Naive thymus-derived CD4-positive, alpha-beta T cell (primary cell): ENCODE measurements around the gene GABRB3. TPM values are rescaled to one million over a fixed set of nuclear protein-coding genes. Genes with fewer than 3 reads are reported as not detected.

Source experiments
- ATAC-seq: fragments of 150-1000 bp; cut with Tn5 transposase; 2 replicates; pipeline ENCODE4 v1.10.0; 2021; ENCODE audit warnings: mild to moderate bottlenecking, moderate library complexity
- CTCF ChIA-PET: fragments of 350-600 bp; sonication (Branson Sonifier 250); formaldehyde crosslinking; loops from one replicate; lab custom pipeline; 2021; ENCODE audit warnings: antibody characterized with exemption; lab: Charles Lee
- POLR2A ChIA-PET: fragments of 350-600 bp; sonication (Branson Sonifier 250); formaldehyde crosslinking; loops from one replicate; lab custom pipeline; 2021; ENCODE audit warnings: antibody characterized with exemption, inconsistent platforms; lab: Charles Lee
- DNase-seq, 9 donors: peaks; one replicate each; pipeline versions ENCODE4 v3.0.0 to v3.0.0-alpha.2; 2020 to 2022; ENCODE audit warnings: mixed read lengths in 1 of 9
- H3K27ac ChIP-seq: one replicate; pipeline ENCODE4 v1.7.0; 2013; ENCODE audit warnings: mild to moderate bottlenecking, low read depth, low read length, moderate library complexity
- H3K27me3 ChIP-seq, 2 donors: one replicate each; pipeline ENCODE4 v1.7.0; 2013; ENCODE audit warnings: low read length in 2 of 2, mild to moderate bottlenecking in 2 of 2, moderate library complexity in 2 of 2; ENCODE audit not compliant: control insufficient read depth in 2 of 2, insufficient read depth in 2 of 2
- H3K36me3 ChIP-seq, 3 experiments: 1 replicate in 2 of 3; 2 replicates in 1 of 3; pipeline ENCODE4 v1.7.0; 2013; ENCODE audit warnings: low read length in 3 of 3, mild to moderate bottlenecking in 3 of 3, moderate library complexity in 1 of 3; ENCODE audit not compliant: insufficient read depth in 3 of 3, control insufficient read depth in 2 of 3
- H3K4me1 ChIP-seq, 2 donors: one replicate each; pipeline ENCODE4 v1.7.0; 2013; ENCODE audit warnings: low read length in 2 of 2, mild to moderate bottlenecking in 2 of 2, moderate library complexity in 1 of 2; ENCODE audit not compliant: control insufficient read depth in 2 of 2, insufficient read depth in 2 of 2
- H3K4me3 ChIP-seq: 2 replicates; pipeline ENCODE4 v1.7.0; 2013; ENCODE audit warnings: mild to moderate bottlenecking, low read length
- H3K9me3 ChIP-seq, 3 experiments: 1 replicate in 2 of 3; 2 replicates in 1 of 3; pipeline ENCODE4 v1.7.0; 2013; ENCODE audit warnings: low read length in 3 of 3; ENCODE audit not compliant: control insufficient read depth in 2 of 3
- H3K27ac Mint-ChIP-seq, 9 donors: one replicate each; pipeline ENCODE4 v1.8.0; 2020 to 2022; ENCODE audit warnings: mixed read lengths in 9 of 9, mild to moderate bottlenecking in 8 of 9, moderate library complexity in 5 of 9, inconsistent platforms in 2 of 9
- H3K27me3 Mint-ChIP-seq, 5 donors: one replicate each; pipeline ENCODE4 v1.8.0; 2021 to 2022; ENCODE audit warnings: mixed read lengths in 5 of 5, mild to moderate bottlenecking in 1 of 5
- H3K36me3 Mint-ChIP-seq, 5 donors: one replicate each; pipeline ENCODE4 v1.8.0; 2020 to 2022; ENCODE audit warnings: mixed read lengths in 5 of 5, mild to moderate bottlenecking in 3 of 5, inconsistent platforms in 1 of 5
- H3K4me1 Mint-ChIP-seq, 7 donors: one replicate each; pipeline ENCODE4 v1.8.0; 2020 to 2022; ENCODE audit warnings: mixed read lengths in 7 of 7, mild to moderate bottlenecking in 3 of 7, inconsistent platforms in 1 of 7
- H3K4me3 Mint-ChIP-seq, 10 donors: one replicate each; pipeline ENCODE4 v1.8.0; 2020 to 2022; ENCODE audit warnings: mild to moderate bottlenecking in 10 of 10, mixed read lengths in 10 of 10, moderate library complexity in 6 of 10, inconsistent platforms in 2 of 10
- H3K9me3 Mint-ChIP-seq, 11 donors: one replicate each; pipeline ENCODE4 v1.8.0; 2020 to 2022; ENCODE audit warnings: mixed read lengths in 11 of 11, mild to moderate bottlenecking in 4 of 11, inconsistent platforms in 1 of 11, moderate library complexity in 1 of 11
- intact Hi-C, 2 donors: fragments of 100-400 bp; cut with micrococcal nuclease; formaldehyde crosslinking; loops; one replicate each; pipeline ENCODE4 v1.15.1; 2023
- polyA plus RNA-seq, 2 donors: library from polyadenylated mRNA; unstranded; fragments of 300-500 nt; fragmentation: Illumina TruSeq; gene quantifications; one replicate each; pipeline ENCODE4 v1.2.3, GENCODE V29; 2021
- total RNA-seq, 6 experiments: library from RNA in 5 of 6; stranded (reverse) in 5 of 6; gene quantifications; 1 replicate in 5 of 6; 2 replicates in 1 of 6; pipeline ENCODE4 v1.2.3 and lab custom pipeline; 2021 to 2026

The GABRB3 gene
- total and polyA plus RNA-seq, 7 experiments from 2014 or later, result 0.51 TPM; not detected in 6

DNA sequence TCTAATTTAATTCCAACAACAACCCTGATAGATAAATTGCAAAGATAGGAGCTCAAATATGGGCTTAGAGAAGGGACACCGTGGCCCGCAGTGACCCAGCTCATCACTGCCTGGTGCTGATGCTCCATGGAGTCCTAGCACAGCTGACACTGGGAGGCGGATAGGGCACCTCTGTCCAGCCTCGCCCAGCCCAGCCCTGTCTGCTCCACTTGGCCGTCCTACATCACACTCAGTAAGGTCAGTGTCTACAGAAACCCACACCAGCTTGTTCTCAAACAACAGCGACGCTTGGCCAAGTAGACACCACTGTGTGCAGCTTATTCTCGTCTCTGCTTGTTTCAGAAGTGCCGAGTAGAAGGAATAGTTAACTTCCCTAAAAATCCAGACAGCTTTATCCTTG is 33.9 kb downstream of the GABRB3 start:
- ATAC-seq (no peak), DNase-seq (no peak)
- Histone ChIP-seq H3K27ac (no peak overlapping the region), H3K9me3 (peaks cover 0 to 4% (median 0%) of the 10 kb centered on the region in 3 experiments), H3K4me1 (no peaks in the 10 kb centered on the region), H3K36me3 (no peaks in the 10 kb centered on the region), H3K27me3 (no peaks in the 10 kb centered on the region), H3K4me3 (no peak overlapping the region)
- CTCF ChIA-PET, result no interaction called here
- H3K4me1 Mint-ChIP-seq, result no peaks in the 10 kb centered on the region
- H3K4me3 Mint-ChIP-seq, result no peak overlapping the region
- POLR2A ChIA-PET, result no interaction called here
- no peaks in the 10 kb centered on the region for H3K36me3 Mint-ChIP-seq
- H3K27ac Mint-ChIP-seq, result no peak overlapping the region
- peaks cover 0 to 23% (median 11%) of the 10 kb centered on the region in 11 donors for H3K9me3 Mint-ChIP-seq
- intact Hi-C loops, result no loop called here
- H3K27me3 Mint-ChIP-seq, result no peaks in the 10 kb centered on the region

DNA sequence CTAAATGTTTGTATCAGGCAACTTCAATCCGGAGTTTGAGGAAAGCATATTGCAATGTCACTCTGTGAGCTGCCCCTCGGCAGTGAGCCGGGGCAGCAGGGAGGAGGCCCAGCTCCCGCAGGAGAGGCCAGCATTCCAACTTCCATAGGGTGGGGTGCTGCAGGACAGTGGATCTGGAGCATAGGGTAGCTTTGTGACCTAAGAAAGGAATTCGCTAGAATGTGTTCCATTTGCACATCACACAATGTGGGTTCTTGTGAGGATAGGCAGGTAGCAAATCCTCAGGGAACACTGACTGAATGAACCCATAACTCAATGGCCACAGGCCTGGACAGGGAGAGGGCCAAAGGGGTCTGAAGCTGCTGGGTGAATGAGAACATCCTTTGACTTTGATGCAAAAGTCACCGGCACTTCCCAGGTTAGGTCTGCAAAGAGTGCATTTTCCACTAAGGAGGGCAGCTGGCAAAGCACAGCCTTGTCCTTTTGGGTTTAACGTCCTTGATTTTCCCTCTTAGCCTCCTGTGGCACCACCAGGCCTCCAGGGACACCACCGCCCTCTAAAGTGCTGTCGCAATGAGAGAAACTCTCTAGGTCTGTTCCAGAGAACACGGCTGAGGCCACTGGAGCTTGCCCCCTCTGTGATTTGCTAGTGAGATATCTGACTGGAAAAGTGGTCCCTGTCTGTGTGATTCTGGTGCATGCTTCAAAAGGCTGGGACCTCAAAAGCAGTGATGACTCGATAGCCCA is 36.2 kb downstream of the GABRB3 start:
- Histone ChIP-seq H3K36me3 (no peaks in the 10 kb centered on the region), H3K27ac (no peak overlapping the region), H3K4me1 (no peaks in the 10 kb centered on the region), H3K4me3 (no peak overlapping the region), H3K27me3 (no peaks in the 10 kb centered on the region), H3K9me3 (peaks cover 0 to 8% (median 0%) of the 10 kb centered on the region in 3 experiments)
- Mint-ChIP-seq H3K4me3 (no peak overlapping the region), H3K9me3 (peaks cover 6 to 30% (median 13%) of the 10 kb centered on the region in 11 donors), H3K27ac (no peak overlapping the region), H3K36me3 (peaks cover 0 to 6% (median 0%) of the 10 kb centered on the region in 5 donors), H3K4me1 (no peaks in the 10 kb centered on the region), H3K27me3 (no peaks in the 10 kb centered on the region)
- no peak for ATAC-seq
- intact Hi-C loops, result no loop called here
- POLR2A ChIA-PET, result no interaction called here
- no peak for DNase-seq
- CTCF ChIA-PET, result no interaction called here

DNA sequence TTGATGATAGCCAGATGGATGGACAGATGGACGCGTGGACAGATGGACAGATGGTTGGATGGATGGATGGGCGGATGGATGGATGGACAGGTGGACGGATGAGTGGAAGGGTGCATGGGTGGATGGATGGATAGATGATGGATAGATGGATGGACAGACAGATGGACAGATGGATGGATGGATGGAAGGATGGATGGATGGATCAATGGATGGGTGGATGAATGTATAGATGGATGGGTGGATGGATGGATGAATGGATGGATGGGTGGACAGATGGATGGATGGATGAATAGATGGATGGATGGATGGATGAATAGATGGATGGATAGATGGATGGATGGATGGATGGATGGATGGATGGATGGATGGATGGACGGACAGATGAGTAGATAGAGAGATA is 40.9 kb downstream of the GABRB3 start:
- Histone ChIP-seq H3K4me3 (no peak overlapping the region), H3K36me3 (no peaks in the 10 kb centered on the region), H3K9me3 (peaks cover 0 to 10% (median 0%) of the 10 kb centered on the region in 3 experiments), H3K4me1 (no peaks in the 10 kb centered on the region), H3K27me3 (no peaks in the 10 kb centered on the region), H3K27ac (no peak overlapping the region)
- H3K9me3 Mint-ChIP-seq, result peaks cover 6 to 47% (median 17%) of the 10 kb centered on the region in 11 donors
- ChIA-PET POLR2A (no interaction called here), CTCF (no interaction called here)
- DNase-seq (no peak), ATAC-seq (no peak)
- H3K4me3 Mint-ChIP-seq, result no peak overlapping the region
- peaks cover 0 to 11% (median 5%) of the 10 kb centered on the region in 5 donors for H3K27me3 Mint-ChIP-seq
- intact Hi-C loops, result no loop called here
- H3K4me1 Mint-ChIP-seq, result no peaks in the 10 kb centered on the region
- H3K27ac Mint-ChIP-seq, result no peak overlapping the region
- H3K36me3 Mint-ChIP-seq, result peaks cover 0 to 6% (median 0%) of the 10 kb centered on the region in 5 donors

DNA sequence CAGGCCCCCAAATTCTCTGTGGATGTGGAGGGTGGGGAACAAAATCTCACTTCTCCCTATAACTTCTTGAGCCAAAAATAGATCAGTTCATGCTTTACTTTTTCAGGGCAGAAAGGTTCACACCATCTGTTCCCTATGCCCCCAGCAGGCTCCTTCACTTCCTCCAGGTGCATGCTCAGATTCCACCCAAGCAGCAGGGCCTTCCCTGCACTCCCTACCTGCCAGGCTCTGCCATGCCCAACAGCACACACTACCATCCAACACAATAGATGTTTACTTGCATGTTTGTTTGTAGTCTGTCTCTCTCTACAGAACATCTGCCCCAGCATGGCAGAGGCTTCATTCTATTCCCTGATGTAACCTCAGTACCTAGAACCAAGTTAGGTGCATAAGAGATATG is 43.3 kb downstream of the GABRB3 start:
- no peaks in the 10 kb centered on the region for H3K36me3 ChIP-seq
- H3K9me3 Mint-ChIP-seq, result peaks cover 6 to 55% (median 17%) of the 10 kb centered on the region in 11 donors
- peaks cover 0 to 10% (median 0%) of the 10 kb centered on the region in 3 experiments for H3K9me3 ChIP-seq
- H3K27me3 ChIP-seq, result no peaks in the 10 kb centered on the region
- ATAC-seq (no peak), DNase-seq (no peak)
- peaks cover 0 to 6% (median 0%) of the 10 kb centered on the region in 5 donors for H3K36me3 Mint-ChIP-seq
- no peaks in the 10 kb centered on the region for H3K4me1 ChIP-seq
- POLR2A ChIA-PET, result no interaction called here
- H3K4me3 ChIP-seq, result no peak overlapping the region
- CTCF ChIA-PET, result no interaction called here
- H3K4me3 Mint-ChIP-seq, result no peak overlapping the region
- intact Hi-C loops, result no loop called here
- H3K4me1 Mint-ChIP-seq, result no peaks in the 10 kb centered on the region
- no peak overlapping the region for H3K27ac Mint-ChIP-seq
- H3K27ac ChIP-seq, result no peak overlapping the region
- H3K27me3 Mint-ChIP-seq, result peaks cover 0 to 15% (median 5%) of the 10 kb centered on the region in 5 donors

DNA sequence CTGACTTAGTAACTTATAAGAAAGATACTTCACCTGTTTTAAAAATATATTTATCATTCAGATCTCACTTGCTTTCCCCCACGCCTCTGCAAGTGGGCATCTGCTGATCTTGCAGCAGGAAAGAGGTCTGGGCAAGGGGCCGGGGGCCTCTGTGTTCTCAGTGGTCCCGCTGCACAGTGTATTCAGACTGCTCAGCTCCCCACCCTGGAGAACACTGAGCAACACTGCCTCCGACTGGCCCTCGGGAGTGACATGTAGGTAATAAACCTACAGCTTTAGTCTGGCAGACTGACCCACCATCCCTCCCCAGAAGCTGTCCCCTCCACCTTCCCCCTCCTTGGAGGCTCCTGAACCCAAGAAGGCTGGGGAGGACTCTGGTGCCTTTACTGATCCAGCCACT is 43.8 kb downstream of the GABRB3 start:
- Mint-ChIP-seq H3K4me3 (no peak overlapping the region), H3K4me1 (no peaks in the 10 kb centered on the region), H3K27ac (no peak overlapping the region), H3K27me3 (peaks cover 0 to 15% (median 5%) of the 10 kb centered on the region in 5 donors), H3K9me3 (peaks cover 9 to 61% (median 18%) of the 10 kb centered on the region in 11 donors), H3K36me3 (peaks cover 0 to 6% (median 0%) of the 10 kb centered on the region in 5 donors)
- Histone ChIP-seq H3K4me1 (no peaks in the 10 kb centered on the region), H3K9me3 (peaks cover 0 to 10% (median 0%) of the 10 kb centered on the region in 3 experiments), H3K4me3 (no peak overlapping the region), H3K27ac (no peak overlapping the region), H3K27me3 (no peaks in the 10 kb centered on the region), H3K36me3 (no peaks in the 10 kb centered on the region)
- DNase-seq (no peak), ATAC-seq (no peak)
- ChIA-PET POLR2A (no interaction called here), CTCF (no interaction called here)
- intact Hi-C loops, result no loop called here

DNA sequence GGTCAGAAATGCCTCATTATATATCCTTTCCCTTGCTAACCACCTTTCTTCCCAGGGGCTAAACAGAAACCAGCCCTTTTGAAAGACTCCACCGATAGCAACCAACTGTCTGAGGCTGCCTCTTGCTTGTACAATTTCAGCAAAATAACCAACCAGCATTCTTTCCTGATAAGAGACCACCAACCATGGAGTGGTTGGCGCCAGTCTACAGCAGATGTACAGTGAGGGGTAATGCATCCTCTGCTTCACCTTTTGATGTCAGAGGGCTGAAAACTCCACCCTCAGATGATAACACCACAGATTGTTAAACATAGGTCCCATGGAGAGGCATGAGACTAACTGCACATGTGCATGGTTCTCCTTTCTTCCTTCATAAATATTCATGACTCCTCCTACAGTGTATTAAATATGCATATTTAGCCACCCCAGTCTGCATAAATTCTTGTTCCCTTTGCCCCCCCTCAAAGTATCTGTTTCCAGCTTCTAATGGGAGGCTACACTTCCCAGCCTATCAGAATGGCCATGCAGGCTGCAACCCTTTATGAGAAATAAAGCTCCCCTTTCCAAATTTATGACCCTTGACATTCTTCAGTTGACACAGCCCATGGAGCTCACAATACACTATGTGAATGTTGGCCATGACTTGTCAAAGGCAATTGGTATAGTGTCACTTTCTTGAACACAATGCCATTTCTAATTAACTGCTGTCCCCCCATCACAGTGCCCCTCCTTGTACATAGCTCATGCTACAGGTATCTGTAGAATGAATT is 48.3 kb downstream of the GABRB3 start:
- ChIA-PET CTCF (no interaction called here), POLR2A (no interaction called here)
- intact Hi-C loops, result no loop called here
- H3K36me3 Mint-ChIP-seq, result no peaks in the 10 kb centered on the region
- no peaks in the 10 kb centered on the region for H3K4me1 ChIP-seq
- H3K4me1 Mint-ChIP-seq, result no peaks in the 10 kb centered on the region
- no peak overlapping the region for H3K27ac ChIP-seq
- ATAC-seq, result no peak
- H3K9me3 ChIP-seq, result no peaks in the 10 kb centered on the region
- peaks cover 0 to 22% (median 5%) of the 10 kb centered on the region in 5 donors for H3K27me3 Mint-ChIP-seq
- no peak overlapping the region for H3K4me3 Mint-ChIP-seq
- H3K4me3 ChIP-seq, result no peak overlapping the region
- no peaks in the 10 kb centered on the region for H3K36me3 ChIP-seq
- peaks cover 0 to 33% (median 6%) of the 10 kb centered on the region in 11 donors for H3K9me3 Mint-ChIP-seq
- peak overlapping the region in 1 of 9 donors; percentile 1 for H3K27ac Mint-ChIP-seq
- DNase-seq, result no peak
- peaks cover 0 to 5% of the 10 kb centered on the region in 2 donors for H3K27me3 ChIP-seq
